Smooth muscle cell (in vitro differentiated cells): ENCODE data around the gene TEX54. TPM values are rescaled to one million over a fixed set of nuclear protein-coding genes. Genes with fewer than 3 reads are reported as not detected.
A peak's percentile ranks its signal among the peaks of the same experiment; 100 is the strongest.

Source experiments
- DNase-seq: peaks from one replicate; lab custom pipeline; 2025; ENCODE audit not compliant: unreplicated experiment; lab: John Stamatoyannopoulos, UW
- H2AFZ ChIP-seq: fragments of 200-600 bp; sonication (generic); 2 replicates; pipeline ENCODE4 v1.6.0; 2016; ENCODE audit warnings: antibody characterized with exemption, low read depth, mild to moderate bottlenecking
- H3F3A ChIP-seq: fragments of 200-600 bp; sonication (generic); 2 replicates; pipeline ENCODE4 v1.6.0; 2017; ENCODE audit warnings: antibody characterized with exemption, low read depth
- H3K27ac ChIP-seq: fragments of 200-600 bp; sonication (generic); 2 replicates; pipeline ENCODE4 v1.5.1; 2016; ENCODE audit warnings: low read depth, mild to moderate bottlenecking
- H3K27me3 ChIP-seq: fragments of 200-600 bp; sonication (generic); 2 replicates; pipeline ENCODE4 v1.6.1; 2016; ENCODE audit warnings: low read depth, mild to moderate bottlenecking
- H3K36me3 ChIP-seq: fragments of 200-600 bp; sonication (generic); 2 replicates; pipeline ENCODE4 v1.5.1; 2016; ENCODE audit warnings: low read depth
- H3K4me1 ChIP-seq: fragments of 200-600 bp; sonication (generic); 2 replicates; pipeline ENCODE4 v1.5.1; 2016; ENCODE audit warnings: low read depth
- H3K4me2 ChIP-seq: fragments of 200-600 bp; sonication (generic); 2 replicates; pipeline ENCODE4 v1.6.0; 2016; ENCODE audit warnings: mild to moderate bottlenecking
- H3K4me3 ChIP-seq: fragments of 200-600 bp; sonication (generic); 2 replicates; pipeline ENCODE4 v1.5.1; 2016; ENCODE audit warnings: mild to moderate bottlenecking
- H3K79me2 ChIP-seq: fragments of 200-600 bp; sonication (generic); 2 replicates; pipeline ENCODE4 v1.6.0; 2016; ENCODE audit warnings: low read depth, mild to moderate bottlenecking
- H3K9ac ChIP-seq: fragments of 200-600 bp; sonication (generic); 2 replicates; pipeline ENCODE4 v1.6.0; 2016; ENCODE audit warnings: low read depth
- H3K9me3 ChIP-seq: fragments of 200-600 bp; sonication (generic); replicated peaks from 2 replicates; pipeline ENCODE4 v1.5.1; 2016; ENCODE audit warnings: low read depth
- H4K20me1 ChIP-seq: fragments of 200-600 bp; sonication (generic); 2 replicates; pipeline ENCODE4 v1.6.0; 2016; ENCODE audit warnings: low read depth
- CTCF ChIP-seq: fragments of 200-600 bp; sonication (generic); IDR thresholded peaks from 2 replicates; pipeline ENCODE4 v1.5.1; 2017; ENCODE audit warnings: borderline replicate concordance, mild to moderate bottlenecking, antibody characterized with exemption; ENCODE audit not compliant: insufficient read depth, poor library complexity, severe bottlenecking
- WGBS: methylation state at CpG from one replicate; pipeline ENCODE4 v1.1.7; 2016; ENCODE audit warnings: low lambda C conversion rate; 5-methylcytosine and 5-hydroxymethylcytosine counted together
- polyA plus RNA-seq: library from polyadenylated mRNA; unstranded; fragments of >200 nt; fragmentation: Nextera tagmentation; extraction: Ambion mirVana; gene quantifications from 2 replicates; pipeline ENCODE4 v1.2.1, GENCODE V29; 2016
- total RNA-seq: library from RNA; depleted of rRNA; stranded (reverse); fragments of >200 nt; gene quantifications from 2 replicates; pipeline ENCODE4 v1.2.3, GENCODE V29; 2014

The TEX54 gene
- total and polyA plus RNA-seq, 2 experiments from 2014 or later = 1.4 TPM; not detected in 1

DNA sequence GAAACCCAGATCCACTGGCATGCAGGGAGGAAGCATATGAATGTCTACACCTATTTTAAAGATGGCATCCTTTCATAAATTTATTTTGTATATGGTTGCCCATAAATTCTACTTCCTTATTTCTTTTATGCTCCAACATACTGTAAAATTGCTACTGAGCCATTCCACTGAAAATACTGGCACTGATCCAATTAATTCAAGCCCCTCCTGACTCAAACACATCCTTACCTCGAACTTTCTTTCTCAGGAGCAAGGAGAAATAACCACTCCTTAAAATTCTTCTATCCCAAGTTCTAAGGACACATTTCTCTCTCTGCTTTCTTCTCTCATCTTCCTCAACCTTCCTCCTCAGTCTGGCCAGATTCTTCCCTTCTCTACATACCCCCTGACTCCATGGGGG is 21.9 kb downstream of the TEX54 start:
- no peak for DNase-seq
- H3K4me3 ChIP-seq = no peak overlapping the region
- no peaks in the 10 kb centered on the region for H4K20me1 ChIP-seq
- no peak overlapping the region for H3K27ac ChIP-seq
- no peak for TF ChIP-seq CTCF
- no peak overlapping the region for H3K9ac ChIP-seq
- H3K4me2 ChIP-seq = no peak overlapping the region
- no peaks in the 10 kb centered on the region for H3K79me2 ChIP-seq
- H3K4me1 ChIP-seq = peaks cover 11% of the 10 kb centered on the region
- H2AFZ ChIP-seq = no peak overlapping the region
- peaks cover 22% of the 10 kb centered on the region for H3F3A ChIP-seq
- H3K27me3 ChIP-seq = no peaks in the 10 kb centered on the region
- no peaks in the 10 kb centered on the region for H3K9me3 ChIP-seq
- WGBS = 90% methylated on average over 1 of the region's 1 CpG
- H3K36me3 ChIP-seq = no peaks in the 10 kb centered on the region

DNA sequence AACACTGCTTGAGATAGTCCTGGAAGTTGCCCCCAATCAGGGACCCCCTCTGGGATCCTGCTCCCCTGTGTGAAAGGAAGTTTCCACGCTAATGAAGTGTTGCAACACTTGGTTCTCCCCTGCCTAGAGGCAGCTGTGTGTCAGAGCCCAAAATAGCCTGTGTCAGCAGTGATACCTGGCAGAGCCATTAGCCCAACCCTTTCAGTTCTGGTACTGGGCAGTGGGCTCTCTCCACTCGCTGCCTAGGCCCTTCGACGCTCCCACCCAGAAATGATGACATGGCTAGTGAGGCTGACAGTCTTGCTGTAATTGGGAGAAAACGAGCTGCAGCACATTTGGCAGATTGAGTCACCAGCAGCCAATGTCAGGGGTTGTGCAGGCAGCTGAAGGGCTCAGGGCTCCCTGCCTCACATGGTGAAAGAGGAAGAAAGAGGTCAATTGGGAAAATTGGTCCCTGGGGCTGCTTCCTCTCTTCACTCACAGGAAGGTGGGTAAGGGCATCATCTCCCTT is 26.0 kb downstream of the TEX54 start:
- Histone ChIP-seq H3K9ac (peak overlapping the region; percentile 48), H3K79me2 (peaks cover 33% of the 10 kb centered on the region), H3K27ac (peak overlapping the region; percentile 82), H3K36me3 (peaks cover under 1% of the 10 kb centered on the region), H4K20me1 (peaks cover 32% of the 10 kb centered on the region), H2AFZ (no peak overlapping the region), H3K4me3 (no peak overlapping the region), H3K4me2 (peak overlapping the region; percentile 93), H3K4me1 (peaks cover 18% of the 10 kb centered on the region), H3K9me3 (no peaks in the 10 kb centered on the region), H3K27me3 (no peaks in the 10 kb centered on the region), H3F3A (peaks cover 30% of the 10 kb centered on the region)
- no peak for TF ChIP-seq CTCF
- 45% methylated on average over 5 of the region's 5 CpGs for WGBS
- DNase-seq = no peak

GRCh38 chr11:62805961-62806441 is 26.6 kb downstream of the TEX54 start:
- no peak overlapping the region for H2AFZ ChIP-seq
- peak overlapping the region; percentile 97 for H3K4me3 ChIP-seq
- H3K4me1 ChIP-seq = peaks cover 18% of the 10 kb centered on the region
- H3K36me3 ChIP-seq = peaks cover 6% of the 10 kb centered on the region
- H3K9ac ChIP-seq = peak overlapping the region; percentile 55
- no peak for TF ChIP-seq CTCF
- H3K79me2 ChIP-seq = peaks cover 33% of the 10 kb centered on the region
- H3K27me3 ChIP-seq = no peaks in the 10 kb centered on the region
- peak overlapping the region; percentile 82 for H3K27ac ChIP-seq
- H3K9me3 ChIP-seq = no peaks in the 10 kb centered on the region
- peaks cover 32% of the 10 kb centered on the region for H4K20me1 ChIP-seq
- DNase-seq = no peak
- peaks cover 30% of the 10 kb centered on the region for H3F3A ChIP-seq
- peak overlapping the region; percentile 93 for H3K4me2 ChIP-seq
- WGBS = 33% methylated on average over 12 of the region's 12 CpGs
